Hepatocyte (in vitro differentiated cells): ENCODE results near the gene CAVIN1. TPM values are rescaled to one million over a fixed set of nuclear protein-coding genes. Genes with fewer than 3 reads are reported as not detected.
A peak's percentile ranks its signal among the peaks of the same experiment; 100 is the strongest.
"Not testable (repeated sequence)": the region's sequence is repeated elsewhere in the genome, so short reads cannot be mapped to it uniquely, and the experiment has no call there.

Experiments used
- DNase-seq: peaks from one replicate; pipeline ENCODE4 v3.0.0-alpha.2; 2016; ENCODE audit warnings: low spot score
- H2AFZ ChIP-seq: fragments of 200-600 bp; sonication (generic); 2 replicates; pipeline ENCODE4 v1.6.0; 2016; ENCODE audit warnings: antibody characterized with exemption, mild to moderate bottlenecking
- H3K27ac ChIP-seq: fragments of 200-600 bp; sonication (generic); 2 replicates; pipeline ENCODE4 v1.5.1; 2016; ENCODE audit warnings: mild to moderate bottlenecking
- H3K27me3 ChIP-seq: fragments of 200-600 bp; sonication (generic); 2 replicates; pipeline ENCODE4 v1.6.1; 2016
- H3K36me3 ChIP-seq: fragments of 200-600 bp; sonication (generic); replicated peaks from 2 replicates; pipeline ENCODE4 v1.5.1; 2016; ENCODE audit warnings: low read depth; ENCODE audit not compliant: insufficient read depth
- H3K4me1 ChIP-seq: fragments of 200-600 bp; sonication (generic); 2 replicates; pipeline ENCODE4 v1.5.1; 2016; ENCODE audit warnings: mild to moderate bottlenecking, moderate library complexity; ENCODE audit not compliant: insufficient read depth
- H3K4me2 ChIP-seq: fragments of 200-600 bp; sonication (generic); 2 replicates; pipeline ENCODE4 v1.6.0; 2016
- H3K4me3 ChIP-seq: fragments of 200-600 bp; sonication (generic); 2 replicates; pipeline ENCODE4 v1.5.1; 2016; ENCODE audit warnings: mild to moderate bottlenecking
- H3K79me2 ChIP-seq: fragments of 200-600 bp; sonication (generic); 2 replicates; pipeline ENCODE4 v1.6.0; 2017; ENCODE audit warnings: mild to moderate bottlenecking
- H3K9me2 ChIP-seq: fragments of 200-600 bp; sonication (generic); replicated peaks from 2 replicates; pipeline ENCODE4 v1.6.0; 2017; ENCODE audit warnings: mild to moderate bottlenecking; ENCODE audit not compliant: insufficient read depth
- H3K9me3 ChIP-seq: fragments of 200-600 bp; sonication (generic); 2 replicates; pipeline ENCODE4 v1.5.1; 2016; ENCODE audit warnings: low read depth, mild to moderate bottlenecking
- H4K20me1 ChIP-seq: fragments of 200-600 bp; sonication (generic); 2 replicates; pipeline ENCODE4 v1.6.0; 2016; ENCODE audit warnings: mild to moderate bottlenecking; ENCODE audit not compliant: insufficient read depth, poor library complexity, severe bottlenecking
- CTCF ChIP-seq: fragments of 200-600 bp; sonication (generic); IDR thresholded peaks from 2 replicates; pipeline ENCODE4 v1.5.1; 2016; ENCODE audit warnings: antibody characterized with exemption, mild to moderate bottlenecking; ENCODE audit not compliant: poor library complexity
- EZH2 ChIP-seq: fragments of 200-600 bp; sonication (generic); IDR thresholded peaks from 2 replicates; pipeline ENCODE4 v1.6.1; 2016; ENCODE audit warnings: antibody characterized with exemption, mild to moderate bottlenecking, borderline replicate concordance
- EZH2phosphoT487 ChIP-seq: fragments of 200-600 bp; sonication (generic); IDR thresholded peaks from one replicate; pipeline ENCODE4 v1.6.1; 2018; ENCODE audit warnings: antibody characterized with exemption, mild to moderate bottlenecking, low read depth, moderate library complexity; ENCODE audit not compliant: unreplicated experiment, severe bottlenecking
- WGBS: methylation state at CpG from one replicate; pipeline ENCODE4 v1.1.6; 2016; ENCODE audit warnings: low lambda C conversion rate; ENCODE audit errors: missing lambda C conversion rate; 5-methylcytosine and 5-hydroxymethylcytosine counted together
- polyA plus RNA-seq: library from polyadenylated mRNA; unstranded; fragments of >200 nt; fragmentation: Nextera tagmentation; extraction: Ambion mirVana; gene quantifications from 2 replicates; pipeline ENCODE4 v1.2.1, GENCODE V29; 2016
- total RNA-seq: library from RNA; depleted of rRNA; stranded (reverse); fragments of >200 nt; gene quantifications from 2 replicates; pipeline ENCODE4 v1.2.3, GENCODE V29; 2014

Gene CAVIN1
- total and polyA plus RNA-seq, 2 experiments from 2014 or later = 85.8 to 111 TPM

GRCh38 chr17:42458497-42459255 lies 35.6 kb upstream of the CAVIN1 start, which contains the start of gene ATP6V0A1:
TSS of gene ATP6V0A1 (plus strand) at chr17:42458878. CDS start at chr17:42460895, 2,017 bp downstream.
- TF ChIP-seq CTCF = no peak
- TF ChIP-seq EZH2 = no peak
- TF ChIP-seq EZH2phosphoT487 = no peak
- peaks cover 8% of the 10 kb centered on the region for H4K20me1 ChIP-seq
- peaks cover 13% of the 10 kb centered on the region for H3K4me1 ChIP-seq
- 7% methylated on average over 45 of the region's 45 CpGs for WGBS
- peak within 1 kb of the TSS; percentile 80 for H3K4me3 ChIP-seq
- no peaks in the 10 kb centered on the region for H3K9me2 ChIP-seq
- peak within 1 kb of the TSS; percentile 92 for H3K4me2 ChIP-seq
- H3K9me3 ChIP-seq = no peaks in the 10 kb centered on the region
- H3K27ac ChIP-seq = peak within 1 kb of the TSS; percentile 97
- peaks cover 35% of the 10 kb centered on the region for H3K79me2 ChIP-seq
- no peaks in the 10 kb centered on the region for H3K36me3 ChIP-seq
- DNase-seq = peak; percentile 95
- H2AFZ ChIP-seq = peak within 1 kb of the TSS; percentile 57
- no peaks in the 10 kb centered on the region for H3K27me3 ChIP-seq

GRCh38 chr17:42457107-42457792 lies 34.2 kb upstream of the CAVIN1 start:
- WGBS = 61% methylated on average over 6 of the region's 6 CpGs
- no peak overlapping the region for H2AFZ ChIP-seq
- H3K4me3 ChIP-seq = no peak overlapping the region
- no peaks in the 10 kb centered on the region for H3K9me2 ChIP-seq
- H3K36me3 ChIP-seq = no peaks in the 10 kb centered on the region
- peaks cover 13% of the 10 kb centered on the region for H3K4me1 ChIP-seq
- no peaks in the 10 kb centered on the region for H3K9me3 ChIP-seq
- H3K79me2 ChIP-seq = peaks cover 27% of the 10 kb centered on the region
- peaks cover 8% of the 10 kb centered on the region for H4K20me1 ChIP-seq
- no peak for TF ChIP-seq EZH2phosphoT487
- TF ChIP-seq EZH2 = no peak
- no peak for TF ChIP-seq CTCF
- DNase-seq = no peak
- H3K4me2 ChIP-seq = no peak overlapping the region
- H3K27me3 ChIP-seq = no peaks in the 10 kb centered on the region
- H3K27ac ChIP-seq = peak overlapping the region; percentile 97

- Histone ChIP-seq H4K20me1 (peaks cover 8% of the 10 kb centered on the region), H3K27ac (peak overlapping the region; percentile 97), H3K9me3 (no peaks in the 10 kb centered on the region), H3K9me2 (no peaks in the 10 kb centered on the region), H3K4me1 (peaks cover 13% of the 10 kb centered on the region), H2AFZ (no peak overlapping the region), H3K4me2 (peak overlapping the region; percentile 42), H3K36me3 (no peaks in the 10 kb centered on the region), H3K4me3 (no peak overlapping the region), H3K79me2 (peaks cover 19% of the 10 kb centered on the region), H3K27me3 (no peaks in the 10 kb centered on the region)
- TF ChIP-seq EZH2phosphoT487 (no peak), EZH2 (no peak), CTCF (no peak)
- 55% methylated on average over 5 of the region's 5 CpGs for WGBS
- no peak for DNase-seq
Observed at GRCh38 chr17:42456223-42457106, 33.4 kb upstream of the CAVIN1 start.

DNA sequence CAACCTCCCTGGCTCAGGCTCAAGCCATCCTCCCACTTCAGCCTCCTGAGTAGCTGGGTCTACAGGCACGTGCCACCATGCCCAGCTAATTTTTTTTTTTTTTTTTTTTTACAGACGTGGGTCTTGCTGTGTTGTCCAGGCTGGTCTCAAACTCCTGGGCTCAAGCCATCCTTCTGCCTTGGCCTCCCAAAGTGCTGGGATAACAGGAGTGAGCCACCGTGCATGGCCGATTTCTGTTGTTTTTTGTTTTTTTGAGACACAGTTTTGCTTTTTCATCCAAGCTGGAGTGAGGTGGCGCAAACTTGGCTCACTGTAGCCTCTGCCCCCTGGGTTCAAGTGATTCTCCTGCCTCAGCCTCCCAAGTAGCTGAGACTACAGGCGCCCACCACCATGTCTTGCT lies 31.9 kb upstream of the CAVIN1 start:
- H3K79me2 ChIP-seq, H3K4me3 ChIP-seq, H3K9me3 ChIP-seq, H3K9me2 ChIP-seq, DNase-seq, H4K20me1 ChIP-seq, H3K27me3 ChIP-seq, H3K4me2 ChIP-seq, H3K36me3 ChIP-seq, H2AFZ ChIP-seq, H3K27ac ChIP-seq, H3K4me1 ChIP-seq: not testable (repeated sequence)
- 89% methylated on average over 6 of the region's 6 CpGs for whole genome bisulfite sequencing
